HG03066 (cell line): ENCODE results near the gene STK24.

Experiments used
- ATAC-seq: cut with Tn5 transposase; IDR thresholded peaks from one replicate; pipeline ENCODE4 v1.9.1; 2021; ENCODE audit warnings: low read depth; ENCODE audit not compliant: unreplicated experiment

The STK24 gene

DNA sequence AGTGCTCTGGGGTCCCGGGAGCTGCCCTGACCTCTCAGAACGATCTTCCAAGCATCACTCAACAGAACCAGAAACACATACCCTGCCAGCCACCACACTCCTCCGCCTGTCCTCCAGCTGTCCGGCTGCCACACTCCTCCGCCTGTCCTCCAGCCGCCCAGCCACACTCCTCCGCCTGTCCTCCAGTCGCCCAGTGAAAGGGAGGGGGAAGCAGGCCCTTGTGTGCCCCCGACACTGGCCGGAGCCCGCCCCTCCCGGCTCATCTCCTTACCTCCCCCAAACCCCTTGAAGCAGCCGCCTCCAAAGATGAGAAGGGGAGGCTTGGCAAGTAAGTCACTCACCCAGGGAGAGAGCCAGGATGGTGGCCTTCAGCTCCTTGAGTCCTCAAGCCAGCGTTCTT, 40.2 kb downstream of the STK24 start:
- ATAC-seq = no peak

DNA sequence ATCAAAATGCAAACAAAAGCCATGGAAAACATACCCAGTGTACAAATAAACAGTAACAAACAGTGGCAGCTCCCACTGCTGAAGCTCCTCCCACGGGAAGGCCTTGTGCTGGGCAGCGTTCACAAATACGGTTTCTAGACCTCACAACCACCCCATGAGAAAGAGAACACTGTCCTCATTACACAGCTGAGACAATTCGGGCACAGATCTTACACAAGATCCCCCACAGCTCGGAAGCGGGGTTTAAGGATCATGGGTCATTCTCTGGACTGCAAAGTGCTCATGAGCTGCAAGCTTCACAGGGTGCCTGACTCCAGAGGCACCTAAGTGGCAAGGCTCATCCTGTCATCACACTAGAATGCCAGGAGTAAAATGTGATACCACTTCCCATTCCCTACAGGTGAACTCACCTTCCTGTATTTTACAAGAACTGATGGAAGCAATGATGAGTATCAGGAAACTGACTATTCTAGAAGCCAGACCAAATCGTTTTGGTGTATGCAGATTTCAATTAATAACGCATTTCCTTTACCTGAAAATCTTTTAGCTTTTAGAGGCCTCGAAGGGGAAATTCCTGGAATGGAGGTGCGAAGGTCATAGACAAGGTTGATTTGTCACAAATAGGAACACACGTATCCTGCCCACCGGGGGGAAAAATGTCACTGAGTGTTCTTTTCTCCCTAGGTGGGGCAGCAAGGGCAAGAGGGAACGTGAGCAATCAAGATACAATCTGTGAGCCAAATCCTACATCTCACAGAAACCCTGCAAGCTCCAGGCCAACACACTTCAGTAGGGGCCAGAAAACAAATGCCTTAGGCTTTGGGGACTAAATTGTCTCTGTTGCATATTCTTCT, 41.2 kb downstream of the STK24 start:
- ATAC-seq = no peak

DNA sequence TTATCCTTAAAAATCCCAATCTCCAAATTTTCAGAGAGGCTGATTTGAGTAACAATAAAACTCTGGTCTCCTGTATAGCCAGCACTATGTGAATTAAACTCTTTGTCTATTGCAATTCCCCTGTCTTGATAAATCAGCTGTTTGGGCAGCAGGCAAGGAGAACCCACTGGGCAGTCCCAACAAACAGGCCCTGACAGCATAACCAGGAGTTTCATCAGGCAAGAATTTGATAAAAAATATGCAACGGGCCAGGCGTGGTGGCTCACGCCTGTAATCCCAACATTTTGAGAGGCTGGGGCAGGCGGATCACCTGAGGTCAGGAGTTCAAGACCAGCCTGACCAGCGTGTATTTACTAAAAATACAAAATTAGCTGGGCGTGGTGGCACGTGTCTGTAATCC, 42.1 kb downstream of the STK24 start:
- no peak for ATAC-seq

DNA sequence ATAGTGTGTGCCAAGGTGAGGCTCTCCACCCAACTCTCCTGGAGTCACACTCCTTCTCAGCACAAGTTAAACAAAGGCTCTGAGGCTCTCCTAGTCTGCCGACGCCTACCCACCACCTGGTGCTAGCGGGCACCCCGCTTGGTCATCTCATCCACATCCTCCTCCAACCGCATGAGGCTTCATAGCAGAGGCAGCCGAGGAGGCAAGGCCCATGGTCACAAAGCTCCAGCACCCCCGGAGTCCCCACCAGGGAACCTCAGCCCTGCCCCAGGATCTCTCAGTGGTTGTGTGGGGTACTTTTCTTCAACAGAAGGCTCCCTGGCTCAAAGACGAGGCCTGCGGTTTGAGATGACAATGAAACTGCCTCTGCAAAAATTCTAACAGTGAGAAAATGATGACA, 43.0 kb downstream of the STK24 start:
- ATAC-seq = no peak

DNA sequence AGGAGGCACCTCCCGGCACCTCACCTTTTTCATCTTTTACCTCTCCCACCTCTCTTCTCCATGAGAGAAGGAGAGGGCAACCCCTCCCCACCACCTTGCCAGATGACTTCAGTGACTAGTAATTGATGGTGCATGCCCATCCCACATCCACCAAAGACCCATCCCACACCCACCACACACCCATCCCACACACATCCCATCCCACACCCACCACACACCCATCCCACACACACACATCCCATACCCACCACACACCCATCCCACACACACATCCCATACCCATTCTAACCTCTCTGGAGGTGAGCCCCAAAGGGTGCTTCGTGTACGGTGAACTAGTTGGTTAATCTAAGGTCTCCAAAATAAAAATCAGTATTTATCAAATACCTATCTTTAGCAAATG, 44.7 kb downstream of the STK24 start:
- ATAC-seq = no peak

DNA sequence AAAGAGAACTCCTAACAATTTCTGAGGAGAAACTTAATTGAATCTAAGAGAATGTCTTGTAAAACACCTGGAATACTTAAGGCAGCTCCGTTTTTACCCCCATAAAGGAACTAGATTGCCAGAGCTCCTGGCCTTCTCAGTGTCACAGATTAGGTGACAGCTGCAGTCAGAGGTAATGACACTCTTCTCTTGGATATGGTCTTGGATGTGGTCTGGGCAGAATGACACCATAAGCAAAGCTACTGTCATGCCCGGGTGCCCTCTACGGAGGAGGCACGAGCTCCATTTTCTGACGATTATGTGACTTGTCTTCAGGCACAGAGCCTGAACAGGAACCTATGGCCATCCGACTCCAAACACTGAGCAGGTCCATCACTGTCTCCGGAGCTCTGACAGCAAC, 46.7 kb downstream of the STK24 start:
- no peak for ATAC-seq

DNA sequence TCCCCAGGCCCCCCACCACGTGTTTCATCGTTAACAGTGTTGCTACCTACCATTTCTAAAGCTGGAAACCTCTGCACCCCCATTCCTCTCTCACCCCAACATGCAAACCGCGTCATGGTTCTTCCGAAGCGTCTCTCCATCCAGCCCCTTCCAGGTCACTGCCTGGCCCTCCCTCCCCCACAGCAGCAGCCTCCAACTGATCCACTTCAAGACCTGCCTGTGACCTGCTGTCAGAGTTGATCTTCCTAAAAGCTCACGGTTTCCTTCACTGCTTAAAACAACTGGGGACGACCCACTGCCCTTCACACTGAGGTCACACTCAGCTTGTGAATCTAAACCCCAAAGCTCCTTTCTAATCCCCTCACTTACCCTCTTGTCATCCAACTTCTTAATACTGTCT, 47.7 kb downstream of the STK24 start:
- ATAC-seq = no peak

DNA sequence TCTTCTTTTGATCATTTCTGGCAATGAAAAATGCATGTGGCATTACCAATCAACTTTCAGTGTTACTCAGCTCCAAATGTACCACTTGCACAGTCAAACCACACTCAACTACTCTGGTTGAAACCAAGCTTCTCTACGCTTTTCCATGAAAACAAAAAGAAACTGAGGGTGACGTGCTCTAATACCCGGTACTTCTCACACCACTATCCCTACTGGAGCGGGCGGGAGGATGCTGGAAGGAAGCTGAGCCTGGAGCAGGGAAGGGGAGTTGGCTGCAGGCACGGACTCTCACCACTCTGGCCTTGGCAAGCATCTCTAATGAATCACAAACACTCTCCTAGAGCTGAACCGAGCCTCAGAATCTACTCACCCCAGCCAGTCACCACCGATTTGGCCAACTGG, 48.2 kb downstream of the STK24 start:
- no peak for ATAC-seq

DNA sequence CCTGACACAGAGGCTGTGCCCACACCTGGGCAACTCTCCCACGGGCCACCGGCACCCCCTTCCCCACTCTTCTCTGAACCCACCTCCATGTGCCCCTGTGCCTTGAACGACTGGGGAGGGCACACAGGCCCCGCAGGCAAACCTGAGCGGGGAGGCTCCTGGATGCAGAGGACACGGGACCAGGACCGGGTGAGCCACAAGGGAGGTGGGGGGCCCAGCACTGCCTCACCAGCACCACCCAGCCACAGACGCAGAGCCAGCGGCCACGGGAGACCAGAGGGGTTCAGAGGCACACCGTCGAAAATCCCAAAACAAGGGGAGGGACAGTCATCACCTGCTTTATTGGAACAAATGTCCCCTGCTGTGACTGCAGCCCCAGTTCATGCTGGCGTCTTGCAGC, 49.4 kb downstream of the STK24 start:
- no peak for ATAC-seq

DNA sequence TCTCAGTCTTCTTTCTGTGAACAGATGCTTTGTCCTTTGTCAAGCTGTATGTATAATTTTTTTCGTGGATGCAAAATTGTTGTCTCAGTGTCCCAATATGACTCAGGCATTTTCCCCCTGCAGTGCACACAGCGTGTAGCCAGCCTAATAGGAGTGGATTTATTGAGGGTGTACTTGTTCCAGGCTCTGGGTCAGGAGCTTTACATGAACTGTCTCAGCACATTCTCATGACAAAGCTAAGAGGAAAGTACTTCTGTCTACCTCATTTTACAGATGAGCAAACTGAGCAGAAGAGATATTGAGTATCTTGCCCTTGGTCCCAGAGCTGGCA, 50.8 kb downstream of the STK24 start:
- ATAC-seq = no peak

DNA sequence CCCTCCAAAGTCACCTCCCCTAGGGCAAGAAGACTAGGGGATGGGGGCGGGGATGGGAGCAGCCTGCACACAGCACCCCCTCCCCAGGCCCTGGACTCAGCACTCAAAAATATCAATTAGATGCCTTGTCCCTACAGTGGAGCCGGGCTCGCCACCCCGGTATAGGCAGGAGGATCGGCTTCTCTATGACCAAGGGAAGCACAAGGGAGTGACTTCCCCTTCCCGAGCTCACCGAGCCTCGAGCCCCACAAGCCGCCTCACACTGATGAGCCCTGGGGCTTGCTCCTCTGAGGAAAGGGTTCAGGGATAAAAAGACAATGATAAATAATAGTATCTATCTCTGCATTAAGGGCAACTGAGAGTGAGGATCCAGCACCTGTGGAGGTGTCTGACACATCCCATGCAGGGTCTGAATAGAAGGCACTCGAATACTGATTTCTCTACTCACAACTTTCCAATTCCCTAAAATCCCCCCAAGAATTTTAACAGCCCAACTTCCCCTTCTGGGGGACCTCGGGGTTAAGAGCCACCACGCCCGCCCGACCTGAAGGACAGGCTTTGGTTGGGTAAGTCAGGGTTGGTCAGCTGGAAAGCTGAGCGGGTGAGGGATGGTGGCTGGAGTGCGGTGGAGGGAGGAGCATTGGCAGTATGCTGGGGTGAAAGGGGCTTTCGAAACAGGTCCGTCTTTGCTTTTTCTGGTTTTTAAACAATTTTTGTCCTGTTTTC, 51.3 kb downstream of the STK24 start:
- ATAC-seq = no peak

DNA sequence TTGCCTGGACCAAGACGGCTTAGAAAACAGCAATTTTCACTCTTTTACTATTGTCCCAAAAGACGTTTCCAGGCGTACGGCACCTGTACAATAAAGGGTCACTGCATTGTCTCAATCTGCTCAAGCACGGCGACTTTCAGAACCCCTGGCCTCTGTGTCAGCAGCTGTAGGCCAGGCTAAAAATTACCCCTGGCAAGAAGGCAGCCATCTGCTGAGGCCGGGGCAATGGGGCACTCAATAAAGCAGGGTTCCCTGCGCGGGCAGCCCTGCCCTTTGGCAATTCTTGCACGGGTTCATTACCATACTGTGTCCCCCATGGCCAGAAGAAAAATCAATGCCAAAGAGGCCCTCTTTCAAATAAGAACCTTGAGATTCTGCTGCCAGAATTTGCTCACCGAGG, 52.1 kb downstream of the STK24 start:
- ATAC-seq = no peak

DNA sequence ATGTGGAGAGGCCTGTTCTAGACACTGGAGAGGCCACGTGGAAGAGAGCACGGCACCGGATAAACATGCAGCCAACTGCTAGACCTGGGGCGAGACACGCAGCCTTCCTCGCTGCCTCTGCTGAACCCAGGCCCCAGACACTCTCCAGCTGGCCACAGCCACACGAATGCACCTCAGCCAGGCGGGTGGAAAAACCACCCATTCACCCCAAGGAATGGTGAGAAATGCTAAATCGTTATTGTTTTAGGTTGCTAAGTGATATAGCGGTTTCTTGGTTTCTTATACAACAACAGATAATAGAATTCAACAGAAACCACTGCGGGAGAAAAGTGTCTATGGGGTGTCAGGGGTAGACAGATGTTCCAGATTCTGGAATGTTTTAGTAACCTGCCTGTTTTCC, 52.5 kb downstream of the STK24 start:
- ATAC-seq = no peak

DNA sequence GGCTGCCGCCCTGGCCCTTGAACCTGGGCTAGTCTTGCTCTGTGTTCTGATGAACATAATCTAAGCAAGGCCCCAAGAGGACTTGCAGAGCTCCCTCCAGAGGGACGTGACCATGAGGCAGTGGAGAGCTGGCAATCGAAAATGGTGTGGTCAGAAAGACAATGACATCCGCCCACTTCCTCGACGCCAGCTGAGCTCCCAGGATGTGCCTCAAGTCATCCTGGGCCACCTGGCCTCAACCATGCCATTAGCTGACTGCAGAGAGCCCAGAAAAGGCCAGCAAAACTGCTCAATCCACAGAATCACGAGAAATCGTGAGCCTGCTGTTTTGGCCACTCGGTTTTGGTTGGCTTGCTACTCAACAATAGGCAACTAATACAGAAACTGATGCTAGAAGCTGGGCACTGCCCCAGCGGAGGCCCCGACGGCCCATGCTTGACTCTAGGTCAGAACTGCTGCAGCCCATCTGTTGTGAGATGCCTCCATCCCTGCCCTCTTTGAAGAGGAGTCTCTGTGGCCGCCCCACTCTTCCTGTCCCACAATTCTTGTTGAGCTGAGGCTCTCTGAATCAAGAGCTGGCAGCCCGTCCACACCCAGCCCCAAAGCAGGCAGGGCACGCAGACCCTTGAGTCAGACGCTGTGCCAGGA, 53.3 kb downstream of the STK24 start:
- peak; percentile 60 for ATAC-seq

DNA sequence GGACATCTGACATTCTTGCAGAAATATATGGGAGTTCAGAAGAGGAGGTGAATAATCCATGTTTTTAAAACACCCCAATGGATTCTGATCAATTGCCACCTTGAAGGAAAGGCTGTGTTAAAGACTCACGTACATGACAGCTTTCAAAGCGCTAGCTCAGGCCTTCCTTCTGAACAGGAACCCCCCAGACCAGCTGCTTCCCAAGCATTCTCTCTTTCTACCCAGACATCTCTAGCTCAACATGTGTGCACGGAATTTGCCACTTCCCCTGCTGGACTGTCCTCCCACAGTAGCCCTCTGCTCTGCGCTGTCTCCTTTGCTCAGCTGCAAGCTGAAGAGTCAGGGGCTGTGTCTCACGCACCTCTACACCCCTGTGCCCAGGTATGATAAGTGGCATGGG, 54.5 kb downstream of the STK24 start:
- no peak for ATAC-seq

DNA sequence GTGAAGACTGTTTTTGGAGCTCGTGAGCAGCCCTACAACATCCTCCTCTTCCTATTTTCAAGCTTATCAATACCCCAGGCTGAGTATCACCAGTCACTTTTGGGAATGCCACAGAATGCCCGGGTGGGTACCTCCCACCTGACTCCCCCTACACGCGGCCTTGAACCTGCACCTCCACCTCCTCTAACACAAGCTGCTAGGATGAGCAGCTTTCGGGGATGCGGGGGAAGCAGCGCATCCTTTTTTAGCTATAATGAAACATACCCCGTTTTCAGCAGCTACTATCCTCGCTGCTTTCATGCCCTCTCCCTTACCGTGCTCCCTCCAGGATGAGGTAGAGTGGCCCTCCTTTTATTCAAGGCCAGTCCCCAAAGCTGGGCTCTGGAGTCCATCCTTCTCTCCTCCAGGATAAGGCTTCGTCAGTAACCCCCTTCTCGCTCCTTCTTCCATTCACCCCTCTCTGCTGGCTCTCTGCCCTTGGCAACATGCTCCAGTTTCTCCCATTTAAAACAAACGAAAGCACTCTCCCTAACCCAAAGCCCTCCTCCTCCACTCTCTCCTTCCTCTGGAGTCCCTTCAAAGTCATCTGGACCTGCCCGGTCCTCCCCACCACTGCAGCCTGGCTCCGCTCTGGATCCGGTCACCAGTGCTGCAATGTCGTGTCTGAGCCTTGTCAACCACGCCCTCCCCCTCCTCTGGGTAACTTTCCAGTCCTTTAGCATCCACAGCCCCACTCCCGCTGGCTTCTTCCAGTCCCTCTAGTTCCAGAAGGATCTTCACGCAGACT, 55.3 kb downstream of the STK24 start:
- ATAC-seq = no peak

DNA sequence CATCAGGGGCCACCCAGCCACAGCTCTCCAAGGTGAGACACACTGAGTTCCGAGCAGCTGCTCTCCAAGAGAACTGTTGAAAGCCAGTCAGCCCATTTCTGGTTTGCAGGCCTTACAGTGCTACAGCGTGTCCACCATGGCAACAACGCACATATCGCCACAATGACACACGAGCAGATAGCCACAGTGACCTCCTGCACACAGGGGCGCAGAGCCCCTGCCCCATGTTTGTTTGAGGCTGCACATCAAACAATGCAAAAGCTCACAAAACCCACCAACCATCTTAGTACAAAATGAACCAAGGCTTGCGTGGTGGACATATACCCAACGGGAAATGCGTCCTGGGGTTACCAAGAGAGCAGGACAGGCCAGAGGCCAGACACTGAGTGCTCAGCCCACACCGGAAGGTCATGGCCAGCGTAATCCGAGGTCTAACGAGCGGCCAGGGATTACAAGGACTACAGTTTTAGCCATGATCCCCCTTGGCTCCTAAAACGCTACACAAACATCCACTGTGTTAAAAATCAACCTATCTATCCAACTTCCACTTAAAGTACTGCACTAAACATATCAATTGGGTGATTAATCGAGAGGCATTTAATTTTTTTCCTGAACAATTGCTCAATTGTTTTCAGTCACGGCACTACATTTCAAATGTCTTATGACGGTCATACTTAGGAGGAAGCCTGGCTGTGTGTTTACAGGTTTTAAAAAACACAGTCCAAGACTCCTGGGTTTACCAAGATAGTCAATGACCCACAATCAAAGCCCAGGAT, 56.0 kb downstream of the STK24 start:
- ATAC-seq = no peak

DNA sequence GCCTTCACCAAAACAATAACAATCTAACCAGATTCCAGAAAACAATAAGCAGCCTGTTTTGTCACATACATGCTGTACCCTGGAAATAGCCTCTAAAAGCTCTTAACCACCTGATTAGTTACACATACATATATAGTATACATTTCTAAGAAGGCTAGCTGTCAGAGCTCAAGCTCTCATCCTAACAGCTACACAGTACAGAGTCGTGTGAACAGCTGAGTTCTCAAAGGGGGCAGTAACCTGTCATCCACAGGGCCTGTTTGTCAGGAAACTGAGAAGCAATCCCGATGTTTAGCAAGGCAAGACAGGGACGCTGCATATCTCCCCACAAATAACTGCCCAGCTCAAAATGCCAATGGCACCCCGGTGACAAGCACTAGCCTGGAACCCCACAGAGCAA, 56.9 kb downstream of the STK24 start:
- ATAC-seq = no peak

DNA sequence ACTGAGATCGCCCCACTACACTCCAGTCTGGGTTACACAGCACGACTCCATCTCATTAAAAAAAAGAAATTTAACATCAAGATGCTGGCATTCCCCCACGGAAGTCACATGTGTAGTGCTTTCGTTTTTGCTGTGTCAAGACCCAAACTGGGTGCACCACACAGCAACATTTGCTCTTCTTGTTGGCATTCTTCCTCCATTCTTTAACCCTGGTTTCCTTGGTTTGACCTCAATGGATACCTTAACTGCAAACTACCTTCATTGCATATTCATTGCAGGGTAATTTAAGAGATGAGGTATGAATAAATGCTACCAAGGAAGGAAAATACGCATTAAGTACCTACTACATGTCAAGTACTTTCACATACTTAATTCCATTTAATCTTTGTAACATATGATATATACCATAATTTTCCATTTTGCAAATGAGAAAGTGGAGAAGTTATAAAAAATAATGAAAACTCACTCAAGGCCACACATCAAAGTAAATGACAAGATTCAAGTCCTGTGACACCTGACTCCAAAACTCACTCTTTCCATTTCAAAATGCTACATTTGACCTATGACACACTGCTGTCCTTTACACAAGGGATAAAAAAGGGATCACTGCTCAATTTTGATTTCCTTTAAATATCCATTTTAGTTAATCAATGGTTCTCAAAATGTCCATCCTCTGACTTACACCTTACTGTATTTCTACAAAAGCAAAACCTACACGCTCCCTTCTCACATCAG, 59.2 kb downstream of the STK24 start:
- no peak for ATAC-seq
